Subcutaneous abdominal adipose tissue (tissue), 5 donors: ENCODE data around the gene LYPD6B.

ENCODE experiments used
- H3K27ac ChIP-seq: one replicate; pipeline ENCODE4 v1.7.0; 2013; ENCODE audit warnings: low read depth, mild to moderate bottlenecking, inconsistent platforms, low read length, moderate library complexity
- H3K27me3 ChIP-seq, 5 donors: one replicate each; pipeline ENCODE4 v1.7.0; 2013; ENCODE audit warnings: low read length in 5 of 5, inconsistent platforms in 1 of 5; ENCODE audit not compliant: control insufficient read depth in 5 of 5, insufficient read depth in 4 of 5
- H3K36me3 ChIP-seq, 5 donors: one replicate each; pipeline ENCODE4 v1.7.0; 2013; ENCODE audit warnings: low read length in 5 of 5; ENCODE audit not compliant: control insufficient read depth in 5 of 5, insufficient read depth in 5 of 5
- H3K4me1 ChIP-seq, 5 donors: one replicate each; pipeline ENCODE4 v1.7.0; 2013; ENCODE audit warnings: low read length in 5 of 5, mild to moderate bottlenecking in 3 of 5, moderate library complexity in 1 of 5; ENCODE audit not compliant: control insufficient read depth in 5 of 5, insufficient read depth in 5 of 5
- H3K4me3 ChIP-seq, 5 donors: one replicate each; pipeline ENCODE4 v1.7.0; 2013; ENCODE audit warnings: low read length in 5 of 5, low read depth in 1 of 5
- H3K9ac ChIP-seq, 5 donors: one replicate each; pipeline ENCODE4 v1.7.0; 2013; ENCODE audit warnings: low read length in 5 of 5, mild to moderate bottlenecking in 4 of 5, moderate library complexity in 3 of 5
- H3K9me3 ChIP-seq, 5 donors: one replicate each; pipeline ENCODE4 v1.7.0; 2013; ENCODE audit warnings: low read length in 5 of 5; ENCODE audit not compliant: control insufficient read depth in 5 of 5
- donor health status: healthy.
- donor health status: healthy.
- donor health status: healthy.
- donor health status: healthy.
- donor health status: healthy.

Gene LYPD6B

DNA sequence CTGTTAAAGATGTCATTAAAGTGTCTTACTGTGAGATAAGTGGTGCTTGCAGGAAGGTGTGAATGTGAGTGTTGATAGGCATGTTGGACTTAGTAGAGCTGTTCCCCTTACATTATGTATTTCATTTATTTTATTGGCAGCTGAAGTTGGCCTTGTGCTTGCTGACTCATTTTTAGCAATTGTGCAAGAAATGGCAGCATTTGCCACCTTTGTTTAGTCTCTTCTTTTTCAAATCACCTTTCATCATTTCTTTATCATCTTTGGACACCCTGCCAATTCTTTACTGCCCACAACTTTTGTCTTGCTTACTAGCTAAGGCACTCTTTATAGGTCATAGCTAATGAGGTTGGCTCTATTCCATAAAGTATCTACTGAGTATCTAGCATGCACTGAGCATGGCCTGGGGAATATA, 161.6 kb downstream of the LYPD6B start:
- H3K4me3 ChIP-seq, result no peak overlapping the region
- no peaks in the 10 kb centered on the region for H3K36me3 ChIP-seq
- no peaks in the 10 kb centered on the region for H3K27me3 ChIP-seq
- peaks cover 0 to 16% (median 6%) of the 10 kb centered on the region in 5 donors for H3K4me1 ChIP-seq
- no peak overlapping the region for H3K27ac ChIP-seq
- H3K9me3 ChIP-seq, result no peaks in the 10 kb centered on the region
- H3K9ac ChIP-seq, result no peak overlapping the region

DNA sequence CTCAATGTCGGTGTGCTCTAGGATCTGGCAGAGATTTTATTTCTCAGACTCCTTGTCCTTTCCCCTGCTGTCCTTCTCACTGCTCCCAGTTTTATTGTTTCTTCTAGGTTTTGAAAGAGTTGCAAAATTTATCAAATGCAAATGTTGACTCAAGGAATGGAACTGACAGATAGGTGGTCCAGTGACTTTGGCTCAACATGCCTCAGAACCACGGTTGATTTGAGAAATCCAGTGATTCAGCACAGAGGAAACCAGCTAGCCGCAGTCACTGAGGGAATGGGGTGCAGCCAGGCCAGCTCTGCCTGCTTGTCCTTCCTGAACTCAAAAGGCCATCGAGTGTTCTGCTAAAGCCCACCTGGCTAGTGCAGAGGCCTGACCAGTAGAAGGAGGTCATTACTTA, 166.2 kb downstream of the LYPD6B start:
- no peak overlapping the region for H3K27ac ChIP-seq
- no peak overlapping the region for H3K4me3 ChIP-seq
- H3K9ac ChIP-seq, result no peak overlapping the region
- H3K9me3 ChIP-seq, result no peaks in the 10 kb centered on the region
- peaks cover 0 to 8% (median 6%) of the 10 kb centered on the region in 5 donors for H3K4me1 ChIP-seq
- H3K27me3 ChIP-seq, result no peaks in the 10 kb centered on the region
- H3K36me3 ChIP-seq, result no peaks in the 10 kb centered on the region

DNA sequence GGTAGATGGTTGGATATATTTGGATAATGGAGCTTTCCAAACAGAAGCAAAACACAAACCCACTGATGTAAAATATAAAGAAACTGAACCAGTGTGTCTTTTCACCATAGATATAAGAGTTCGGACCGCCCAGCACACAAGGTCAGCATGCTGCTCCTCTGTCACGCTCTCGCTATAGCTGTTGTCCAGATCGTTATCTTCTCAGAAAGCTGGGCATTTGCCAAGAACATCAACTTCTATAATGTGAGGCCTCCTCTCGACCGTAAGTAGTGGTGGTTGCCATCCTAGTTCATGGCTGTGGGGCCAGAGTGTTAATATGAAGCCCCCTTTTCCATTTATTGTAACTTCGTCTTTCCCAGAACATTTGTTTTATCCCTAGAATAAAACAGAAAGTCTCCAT, 166.6 kb downstream of the LYPD6B start:
- Histone ChIP-seq H3K27me3 (no peaks in the 10 kb centered on the region), H3K36me3 (no peaks in the 10 kb centered on the region), H3K4me3 (no peak overlapping the region), H3K9me3 (no peaks in the 10 kb centered on the region), H3K4me1 (peaks cover 0 to 4% (median 2%) of the 10 kb centered on the region in 5 donors), H3K27ac (no peak overlapping the region), H3K9ac (no peak overlapping the region)

DNA sequence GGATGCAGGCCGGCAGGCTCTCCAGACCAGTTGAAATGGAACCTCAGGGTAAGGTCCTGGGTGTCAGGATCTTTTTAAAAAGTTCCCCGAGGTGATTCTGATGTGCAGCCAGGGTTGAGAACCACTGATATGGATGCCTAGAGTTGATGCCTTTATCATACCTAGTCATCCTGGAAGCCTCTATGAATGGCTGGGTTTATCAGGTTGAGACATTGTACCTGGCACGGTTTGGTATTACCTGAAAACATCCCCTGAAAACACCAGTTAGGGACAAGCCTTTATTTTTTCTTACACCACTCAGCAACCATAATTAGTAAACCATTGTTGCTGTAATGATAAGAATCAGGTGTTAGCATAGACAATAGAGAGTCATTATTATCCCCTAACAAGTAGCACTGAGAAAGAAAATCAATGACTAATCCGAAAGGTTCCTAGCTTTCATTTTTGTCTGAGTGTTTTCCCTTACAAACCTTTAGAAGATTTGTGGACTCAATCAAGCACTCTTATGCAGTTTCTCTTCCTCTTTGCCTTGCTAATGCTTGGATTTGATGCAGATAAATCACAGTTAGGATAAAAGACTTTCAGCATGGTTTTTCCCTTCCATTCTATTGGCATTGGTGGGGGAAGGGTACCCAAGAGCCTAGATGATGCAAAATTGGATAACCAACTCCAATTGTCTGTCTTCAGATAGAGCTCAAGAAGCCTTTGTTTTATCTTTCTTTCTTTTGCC, 175.4 kb downstream of the LYPD6B start:
- no peak overlapping the region for H3K9ac ChIP-seq
- H3K4me1 ChIP-seq, result no peaks in the 10 kb centered on the region
- H3K36me3 ChIP-seq, result no peaks in the 10 kb centered on the region
- no peaks in the 10 kb centered on the region for H3K9me3 ChIP-seq
- no peak overlapping the region for H3K4me3 ChIP-seq
- H3K27ac ChIP-seq, result no peak overlapping the region
- H3K27me3 ChIP-seq, result no peaks in the 10 kb centered on the region

DNA sequence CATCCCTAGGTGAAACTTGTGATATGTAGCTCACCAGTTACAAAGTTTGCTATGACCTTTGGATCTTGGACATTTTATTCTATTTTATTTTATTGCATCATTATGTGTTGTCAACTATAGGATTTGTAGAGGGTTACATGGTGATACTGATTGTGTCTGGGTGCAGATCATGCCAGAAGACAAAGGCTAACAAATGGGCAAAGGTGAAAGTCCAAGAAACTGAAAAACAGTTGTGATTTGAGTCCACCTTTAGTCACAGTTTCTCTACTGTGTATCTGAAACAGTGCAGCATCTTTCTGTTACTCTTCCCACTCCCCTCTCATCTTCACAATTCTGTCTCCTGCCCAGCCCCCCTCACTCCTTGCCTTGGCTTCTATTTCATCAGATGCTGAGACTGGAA, 180.0 kb downstream of the LYPD6B start:
- Histone ChIP-seq H3K9ac (no peak overlapping the region), H3K4me1 (no peaks in the 10 kb centered on the region), H3K4me3 (no peak overlapping the region), H3K36me3 (no peaks in the 10 kb centered on the region), H3K27me3 (no peaks in the 10 kb centered on the region), H3K9me3 (no peaks in the 10 kb centered on the region), H3K27ac (no peak overlapping the region)

DNA sequence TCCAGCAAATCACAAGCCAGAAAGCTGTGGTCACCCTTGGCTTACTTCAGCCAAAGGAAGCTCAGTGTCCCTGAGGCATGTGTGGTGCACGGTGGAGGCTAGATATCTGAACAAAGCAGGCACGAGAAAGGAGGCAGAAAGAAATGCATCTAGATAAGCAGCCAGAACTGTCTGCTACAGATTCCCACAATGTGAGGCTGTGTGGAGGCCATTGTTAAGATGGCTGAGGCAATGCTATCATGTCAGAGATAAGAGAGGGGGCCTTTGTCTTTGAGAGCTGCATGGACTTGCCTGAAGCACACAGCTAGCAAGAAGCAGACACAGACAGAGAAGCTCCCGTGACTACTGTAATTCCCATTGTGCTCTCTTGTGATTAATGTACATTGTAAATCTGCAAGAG, 181.4 kb downstream of the LYPD6B start:
- Histone ChIP-seq H3K36me3 (no peaks in the 10 kb centered on the region), H3K27me3 (no peaks in the 10 kb centered on the region), H3K9ac (no peak overlapping the region), H3K4me1 (no peaks in the 10 kb centered on the region), H3K4me3 (no peak overlapping the region), H3K27ac (no peak overlapping the region), H3K9me3 (no peaks in the 10 kb centered on the region)

DNA sequence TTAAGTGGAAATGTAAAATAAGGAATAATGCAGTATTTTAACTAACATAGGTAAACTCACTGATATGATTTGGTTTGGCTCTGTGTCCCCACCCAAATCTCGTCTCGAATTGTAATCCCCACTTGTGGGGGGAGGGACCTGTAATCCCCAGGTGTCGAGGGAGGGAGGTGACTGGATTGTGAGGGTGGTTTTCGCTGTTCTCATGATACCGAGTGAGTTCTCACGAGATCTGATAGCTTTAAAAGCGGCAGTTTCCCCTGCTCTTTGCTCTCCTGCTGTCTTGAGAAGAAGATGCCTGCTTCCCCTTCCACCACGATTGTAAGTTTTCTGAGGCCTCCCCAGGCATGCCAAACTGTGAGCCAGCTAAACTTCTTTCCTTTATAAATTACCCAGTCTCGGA, 182.5 kb downstream of the LYPD6B start:
- no peak overlapping the region for H3K9ac ChIP-seq
- no peak overlapping the region for H3K27ac ChIP-seq
- no peaks in the 10 kb centered on the region for H3K9me3 ChIP-seq
- H3K27me3 ChIP-seq, result no peaks in the 10 kb centered on the region
- H3K4me1 ChIP-seq, result peaks cover 0 to under 1% (median 0%) of the 10 kb centered on the region in 5 donors
- H3K4me3 ChIP-seq, result no peak overlapping the region
- H3K36me3 ChIP-seq, result no peaks in the 10 kb centered on the region

DNA sequence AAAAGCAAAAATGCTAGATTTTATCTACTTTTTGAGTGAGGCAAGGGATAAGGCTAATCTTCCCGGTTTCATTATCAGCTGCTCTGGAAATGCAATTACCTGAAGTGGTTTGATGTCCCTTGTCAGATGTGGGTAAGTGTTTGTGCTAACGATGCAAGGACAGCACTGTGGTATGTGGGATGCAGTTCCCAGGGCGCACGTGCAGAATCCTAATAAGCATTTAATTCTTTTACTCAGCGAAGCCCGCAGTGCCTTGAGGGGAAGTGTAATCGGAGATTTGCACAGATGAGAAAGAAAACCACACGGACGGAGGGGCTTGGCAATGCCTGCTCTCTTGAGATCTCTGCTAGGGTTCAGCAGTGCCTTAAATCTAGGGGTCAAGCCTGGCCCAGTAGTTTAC, 183.4 kb downstream of the LYPD6B start:
- H3K36me3 ChIP-seq, result no peaks in the 10 kb centered on the region
- H3K9ac ChIP-seq, result no peak overlapping the region
- no peaks in the 10 kb centered on the region for H3K27me3 ChIP-seq
- H3K9me3 ChIP-seq, result no peaks in the 10 kb centered on the region
- no peak overlapping the region for H3K4me3 ChIP-seq
- peaks cover 0 to 10% (median 4%) of the 10 kb centered on the region in 5 donors for H3K4me1 ChIP-seq
- H3K27ac ChIP-seq, result no peak overlapping the region

DNA sequence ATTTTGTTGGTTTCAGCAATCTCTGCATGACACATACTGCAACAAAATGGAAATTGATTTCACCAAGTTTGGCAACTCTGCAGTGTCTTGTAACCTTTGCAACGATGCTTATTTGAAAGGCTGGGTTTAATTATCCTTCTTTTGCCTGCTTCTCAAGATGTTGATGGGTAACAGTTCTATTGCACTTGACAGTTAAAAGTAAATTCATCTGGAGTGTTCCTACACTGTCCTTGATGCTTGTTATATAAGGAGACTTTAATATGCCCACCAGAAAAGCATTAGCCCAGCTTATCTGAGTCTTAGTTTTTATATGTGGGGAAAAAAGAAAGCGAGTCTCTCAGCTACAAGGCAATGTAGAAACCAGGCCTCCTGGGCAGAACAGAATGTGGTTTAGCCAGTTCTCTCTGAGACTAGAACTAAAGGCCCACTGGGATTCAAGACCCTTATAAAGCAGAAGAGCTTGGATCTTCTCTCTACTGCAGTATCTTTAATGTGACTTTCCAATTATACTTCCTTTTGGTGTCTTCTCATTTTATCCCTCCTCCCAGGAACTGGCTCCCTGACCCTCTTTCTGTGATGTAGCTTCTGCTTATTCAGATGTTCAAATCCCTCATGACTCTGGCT, 185.1 kb downstream of the LYPD6B start:
- Histone ChIP-seq H3K27me3 (no peaks in the 10 kb centered on the region), H3K27ac (no peak overlapping the region), H3K36me3 (no peaks in the 10 kb centered on the region), H3K4me3 (no peak overlapping the region), H3K9me3 (no peaks in the 10 kb centered on the region), H3K9ac (no peak overlapping the region), H3K4me1 (peaks cover 0 to 11% (median 4%) of the 10 kb centered on the region in 5 donors)

DNA sequence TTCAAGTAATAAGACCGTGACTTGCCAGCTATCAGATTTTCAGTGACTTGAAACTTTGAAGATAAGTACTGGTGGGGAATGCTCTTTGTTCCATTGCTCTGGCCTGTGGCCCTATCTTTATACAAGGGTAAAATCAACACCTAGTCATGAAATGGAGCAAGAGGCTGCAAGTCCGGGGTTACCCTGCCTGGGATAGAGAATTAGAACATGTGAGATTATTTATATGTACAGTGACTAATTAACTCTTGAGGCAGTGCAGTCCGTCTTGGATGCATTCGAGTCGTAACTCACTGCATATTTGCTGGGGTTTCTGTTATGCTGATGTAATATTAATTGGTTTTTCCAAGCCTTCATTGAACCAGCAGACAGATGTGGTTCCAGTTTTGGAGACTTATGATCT, 186.0 kb downstream of the LYPD6B start:
- Histone ChIP-seq H3K9me3 (no peaks in the 10 kb centered on the region), H3K4me3 (no peak overlapping the region), H3K27ac (no peak overlapping the region), H3K36me3 (no peaks in the 10 kb centered on the region), H3K4me1 (peaks cover 0 to 11% (median 4%) of the 10 kb centered on the region in 5 donors), H3K27me3 (no peaks in the 10 kb centered on the region), H3K9ac (no peak overlapping the region)
